Measurements from ENCODE around the gene ARPC1B. TPM values are rescaled to one million over a fixed set of nuclear protein-coding genes. Genes with fewer than 3 reads are reported as not detected.

ARPC1B gene
- total and polyA plus RNA-seq, 2 of the 8 experiments (the other 6 are each of a cell fraction or from before 2014, with no cell fraction given): 64.5 to 115 TPM

- TF ChIP-seq KDM1A (IDR thresholded peaks at IDR 0.05; ENCODE audit: borderline replicate concordance, low read length) (no peak), CTBP2 (IDR thresholded peaks at IDR 0.05; ENCODE audit: borderline replicate concordance, insufficient read depth, insufficient read length, low read length) (no peak), RFX5 (IDR thresholded peaks at IDR 0.05; ENCODE audit: borderline replicate concordance, low read depth, low read length) (no peak), ATF3 (IDR thresholded peaks at IDR 0.05; ENCODE audit: insufficient read depth, low read depth, low read length) (no peak), MAX (IDR thresholded peaks at IDR 0.05) (no peak), POLR2AphosphoS5 (IDR thresholded peaks at IDR 0.05; ENCODE audit: low read depth, low read length) (no peak), CHD7 (IDR thresholded peaks at IDR 0.05; ENCODE audit: insufficient replicate concordance, low read length) (no peak), BCL11A (IDR thresholded peaks at IDR 0.05; ENCODE audit: low read depth in 2 of 2, low read length in 2 of 2) (no peak)
Measured at GRCh38 chr7:99383203-99383602, 8.7 kb downstream of the ARPC1B start (continued).

All from H1 (cell line).